Dendritic cell treated with granulocyte-macrophage colony-stimulating factor and Interleukin-4, amounts not matched to agents 40 ng/mL and 50 ng/mL, for 4 days (primary cell): Measurements from ENCODE around the gene WFS1.

Source experiments
- H3K27ac Mint-ChIP-seq: one replicate; pipeline ENCODE4 v1.8.0; 2022; ENCODE audit warnings: mild to moderate bottlenecking, mixed read lengths
- H3K27me3 Mint-ChIP-seq: one replicate; pipeline ENCODE4 v1.8.0; 2022; ENCODE audit warnings: mild to moderate bottlenecking, mixed read lengths
- H3K36me3 Mint-ChIP-seq: one replicate; pipeline ENCODE4 v1.8.0; 2022; ENCODE audit warnings: low read depth, mixed read lengths
- H3K4me1 Mint-ChIP-seq: one replicate; pipeline ENCODE4 v1.8.0; 2022; ENCODE audit warnings: low read depth, mixed read lengths
- H3K4me3 Mint-ChIP-seq: one replicate; pipeline ENCODE4 v1.8.0; 2022; ENCODE audit warnings: mild to moderate bottlenecking, moderate library complexity, mixed read lengths
- H3K9me3 Mint-ChIP-seq: one replicate; pipeline ENCODE4 v1.8.0; 2022; ENCODE audit warnings: mixed read lengths
- intact Hi-C: fragments of 100-400 bp; cut with micrococcal nuclease; formaldehyde crosslinking; loops from one replicate; pipeline ENCODE4 v1.15.0; 2022

Gene WFS1, protein sequence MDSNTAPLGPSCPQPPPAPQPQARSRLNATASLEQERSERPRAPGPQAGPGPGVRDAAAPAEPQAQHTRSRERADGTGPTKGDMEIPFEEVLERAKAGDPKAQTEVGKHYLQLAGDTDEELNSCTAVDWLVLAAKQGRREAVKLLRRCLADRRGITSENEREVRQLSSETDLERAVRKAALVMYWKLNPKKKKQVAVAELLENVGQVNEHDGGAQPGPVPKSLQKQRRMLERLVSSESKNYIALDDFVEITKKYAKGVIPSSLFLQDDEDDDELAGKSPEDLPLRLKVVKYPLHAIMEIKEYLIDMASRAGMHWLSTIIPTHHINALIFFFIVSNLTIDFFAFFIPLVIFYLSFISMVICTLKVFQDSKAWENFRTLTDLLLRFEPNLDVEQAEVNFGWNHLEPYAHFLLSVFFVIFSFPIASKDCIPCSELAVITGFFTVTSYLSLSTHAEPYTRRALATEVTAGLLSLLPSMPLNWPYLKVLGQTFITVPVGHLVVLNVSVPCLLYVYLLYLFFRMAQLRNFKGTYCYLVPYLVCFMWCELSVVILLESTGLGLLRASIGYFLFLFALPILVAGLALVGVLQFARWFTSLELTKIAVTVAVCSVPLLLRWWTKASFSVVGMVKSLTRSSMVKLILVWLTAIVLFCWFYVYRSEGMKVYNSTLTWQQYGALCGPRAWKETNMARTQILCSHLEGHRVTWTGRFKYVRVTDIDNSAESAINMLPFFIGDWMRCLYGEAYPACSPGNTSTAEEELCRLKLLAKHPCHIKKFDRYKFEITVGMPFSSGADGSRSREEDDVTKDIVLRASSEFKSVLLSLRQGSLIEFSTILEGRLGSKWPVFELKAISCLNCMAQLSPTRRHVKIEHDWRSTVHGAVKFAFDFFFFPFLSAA

DNA sequence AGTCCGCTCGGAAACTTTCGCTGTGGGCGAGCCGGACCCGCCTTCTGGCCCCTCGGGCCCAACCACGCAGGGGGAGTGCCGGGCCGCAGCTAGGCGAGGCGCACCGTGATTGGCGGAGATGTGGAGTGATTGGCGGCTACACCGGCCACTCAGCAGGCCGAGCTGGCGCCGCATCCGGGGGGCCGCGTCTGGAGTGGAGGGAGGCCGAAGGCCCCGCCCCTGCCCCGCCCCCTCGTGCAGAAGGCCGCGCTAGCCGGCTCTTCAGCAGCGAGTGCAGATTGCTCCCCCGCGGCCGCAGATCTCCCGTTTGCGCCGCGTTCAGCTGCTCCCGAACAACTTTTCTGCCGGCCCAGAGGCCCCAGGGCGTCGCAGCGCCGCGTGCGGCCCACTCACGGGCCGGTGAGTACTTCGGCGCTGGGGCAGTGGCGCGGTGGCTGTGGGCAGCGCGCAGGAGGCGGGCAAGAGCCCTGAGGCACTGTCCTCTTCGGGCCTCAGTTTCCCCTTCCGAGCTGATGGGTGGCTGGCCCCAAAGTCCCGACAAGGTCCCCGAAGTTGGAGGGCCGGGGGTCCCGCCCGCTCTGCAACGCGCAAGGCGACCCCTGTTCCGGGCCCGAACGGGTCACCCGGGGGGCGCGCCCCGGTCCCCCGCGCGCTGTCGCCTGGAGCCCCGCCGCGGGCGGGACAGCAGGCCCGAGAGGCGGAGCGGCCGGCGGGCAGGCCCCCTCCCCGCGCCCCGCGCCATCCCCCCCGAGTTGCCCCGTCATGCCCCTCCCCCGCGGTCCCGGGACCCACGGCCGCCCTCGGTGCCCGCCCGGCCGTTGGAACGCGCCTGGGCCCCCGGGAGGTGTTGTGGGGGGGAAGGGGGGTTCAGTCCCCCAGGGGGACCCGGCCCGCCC, at the start of gene WFS1:
TSS of gene WFS1 (plus strand) at position 235 of the 896 bp plus-strand sequence. CDS start 7,606 bp downstream, outside the sequence.
- H3K4me3 Mint-ChIP-seq, result peak within 1 kb of the TSS; percentile 71
- H3K27ac Mint-ChIP-seq, result no peak within 1 kb of the TSS
- peaks cover 61% of the 10 kb centered on the region for H3K27me3 Mint-ChIP-seq
- intact Hi-C loops, result no loop called here
- peaks cover 25% of the 10 kb centered on the region for H3K4me1 Mint-ChIP-seq
- no peaks in the 10 kb centered on the region for H3K36me3 Mint-ChIP-seq
- H3K9me3 Mint-ChIP-seq, result no peaks in the 10 kb centered on the region

DNA sequence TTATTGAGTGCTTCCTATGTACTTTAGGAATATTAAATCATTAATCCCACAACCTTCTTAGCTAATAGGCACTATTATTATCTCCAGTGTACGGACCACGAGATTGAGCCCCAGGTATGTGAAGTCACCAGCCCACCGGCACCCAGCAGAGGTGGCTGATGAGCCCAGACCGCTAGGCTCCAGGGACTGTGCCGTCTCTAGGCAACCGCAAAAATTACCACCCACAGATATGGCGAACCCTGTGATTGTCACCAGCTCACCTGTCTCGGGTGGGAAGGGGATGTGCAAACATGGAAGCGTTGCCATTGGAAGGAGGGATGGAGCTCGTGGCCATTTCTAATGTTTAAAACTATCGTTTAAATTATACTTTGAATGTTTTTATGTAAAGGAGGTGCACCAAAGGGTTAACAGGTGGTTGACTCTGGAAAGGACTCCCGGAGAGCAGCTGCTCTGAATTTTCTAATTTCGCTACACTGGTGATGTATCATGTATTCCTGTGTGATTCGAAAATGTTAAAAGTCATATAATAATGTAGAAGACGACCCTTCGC, 48.3 kb upstream of the WFS1 start:
- Mint-ChIP-seq H3K9me3 (peaks cover 6% of the 10 kb centered on the region), H3K4me3 (no peak overlapping the region), H3K27me3 (peaks cover 42% of the 10 kb centered on the region), H3K27ac (no peak overlapping the region), H3K4me1 (no peaks in the 10 kb centered on the region), H3K36me3 (no peaks in the 10 kb centered on the region)
- intact Hi-C loops, result no loop called here

DNA sequence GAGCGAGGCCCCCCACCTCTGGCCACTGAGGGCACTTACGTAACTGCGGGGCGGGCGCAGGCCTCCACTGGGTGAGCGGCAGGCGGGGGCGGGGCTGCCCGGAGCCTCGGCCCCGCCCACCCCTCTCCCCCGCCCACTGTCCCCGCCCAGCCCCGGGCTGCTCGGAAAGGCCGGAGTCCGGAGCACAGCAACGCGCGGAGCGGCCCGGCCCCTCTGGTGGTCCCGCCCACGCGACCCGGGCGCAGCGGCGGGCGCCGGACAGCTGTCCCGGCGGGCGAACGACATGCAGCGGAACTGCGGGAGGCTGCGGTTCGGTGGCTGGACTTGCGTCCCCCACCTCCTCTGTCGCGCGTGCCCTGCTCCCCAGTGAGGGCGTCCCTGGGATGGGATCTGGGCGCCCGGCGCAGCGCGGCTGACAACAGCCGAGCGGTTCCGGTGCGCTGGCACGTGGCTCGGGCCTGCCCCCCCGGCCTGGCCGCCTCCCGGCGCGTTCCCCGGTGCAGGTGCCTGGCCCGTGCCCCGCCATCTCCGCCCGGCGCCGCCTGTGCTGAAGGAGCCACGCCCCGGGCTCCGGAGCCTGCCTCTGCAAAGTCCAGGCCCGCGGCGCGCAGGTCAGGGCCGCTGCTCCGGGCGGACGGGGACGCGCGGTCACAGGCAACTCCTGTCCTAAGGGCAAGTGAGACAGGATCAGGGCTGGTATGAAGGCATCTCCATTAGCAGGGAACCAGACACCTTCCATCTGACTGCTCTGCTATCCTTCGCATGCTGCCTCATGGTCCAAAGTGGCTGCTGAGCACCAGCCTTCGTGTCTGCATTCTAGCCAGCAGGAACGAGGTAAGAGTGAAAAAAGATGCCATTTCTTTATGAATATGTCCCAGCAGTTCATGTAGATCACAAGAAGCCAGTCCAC, 47.5 kb upstream of the WFS1 start:
- Mint-ChIP-seq H3K27me3 (peaks cover 38% of the 10 kb centered on the region), H3K36me3 (no peaks in the 10 kb centered on the region), H3K27ac (no peak overlapping the region), H3K4me3 (no peak overlapping the region), H3K4me1 (no peaks in the 10 kb centered on the region), H3K9me3 (peaks cover 6% of the 10 kb centered on the region)
- intact Hi-C loops, result no loop called here

DNA sequence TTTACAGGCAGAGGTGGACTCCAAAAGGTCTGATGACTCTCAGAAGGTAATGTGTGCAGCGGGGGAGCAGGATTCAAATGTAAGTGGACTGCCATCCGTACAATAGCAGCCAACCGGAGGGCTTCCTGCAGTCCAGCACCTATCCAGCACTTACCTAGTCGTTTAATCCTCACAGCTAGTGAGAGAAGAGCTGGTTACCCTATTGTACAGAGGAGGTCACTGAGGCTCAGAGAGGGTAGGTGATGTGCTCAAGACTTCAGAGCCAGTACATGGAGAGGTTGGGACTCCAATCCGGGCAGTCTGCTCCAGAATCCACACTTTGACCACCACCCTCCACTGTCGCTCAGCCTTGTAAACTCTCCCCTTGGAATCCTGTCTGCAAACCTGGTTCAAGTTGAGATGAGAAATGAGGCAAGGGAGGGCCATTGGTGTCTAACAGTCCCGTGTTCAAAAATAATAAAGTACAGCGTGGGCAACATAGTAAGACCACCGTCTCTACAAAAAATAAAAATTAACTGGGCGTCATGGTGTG, 46.8 kb upstream of the WFS1 start:
- peaks cover 6% of the 10 kb centered on the region for H3K9me3 Mint-ChIP-seq
- no peaks in the 10 kb centered on the region for H3K36me3 Mint-ChIP-seq
- peaks cover 37% of the 10 kb centered on the region for H3K27me3 Mint-ChIP-seq
- no peak overlapping the region for H3K4me3 Mint-ChIP-seq
- no peaks in the 10 kb centered on the region for H3K4me1 Mint-ChIP-seq
- H3K27ac Mint-ChIP-seq, result no peak overlapping the region
- intact Hi-C loops, result no loop called here

DNA sequence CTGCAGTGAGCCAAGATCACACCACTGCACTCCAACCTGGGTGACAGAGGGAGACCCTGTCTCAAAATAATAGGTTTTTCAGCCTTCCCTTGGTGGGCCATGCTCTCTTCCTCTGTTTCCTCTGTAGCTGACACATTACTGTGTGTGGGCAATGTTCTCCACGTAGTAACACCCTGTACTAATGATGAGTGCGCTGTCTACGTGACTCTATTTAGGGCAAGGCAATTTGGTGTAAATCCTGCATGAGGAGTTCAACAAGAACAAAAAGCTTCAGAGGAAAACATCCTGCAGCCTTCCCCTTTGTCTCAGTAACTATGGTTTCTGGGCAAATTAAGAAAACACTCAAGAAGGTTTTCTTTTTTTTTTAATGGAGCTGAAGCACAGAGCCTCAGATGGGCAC, 44.9 kb upstream of the WFS1 start:
- H3K9me3 Mint-ChIP-seq, result peaks cover 6% of the 10 kb centered on the region
- H3K4me1 Mint-ChIP-seq, result no peaks in the 10 kb centered on the region
- no peak overlapping the region for H3K4me3 Mint-ChIP-seq
- intact Hi-C loops, result no loop called here
- H3K36me3 Mint-ChIP-seq, result no peaks in the 10 kb centered on the region
- H3K27ac Mint-ChIP-seq, result no peak overlapping the region
- peaks cover 31% of the 10 kb centered on the region for H3K27me3 Mint-ChIP-seq

DNA sequence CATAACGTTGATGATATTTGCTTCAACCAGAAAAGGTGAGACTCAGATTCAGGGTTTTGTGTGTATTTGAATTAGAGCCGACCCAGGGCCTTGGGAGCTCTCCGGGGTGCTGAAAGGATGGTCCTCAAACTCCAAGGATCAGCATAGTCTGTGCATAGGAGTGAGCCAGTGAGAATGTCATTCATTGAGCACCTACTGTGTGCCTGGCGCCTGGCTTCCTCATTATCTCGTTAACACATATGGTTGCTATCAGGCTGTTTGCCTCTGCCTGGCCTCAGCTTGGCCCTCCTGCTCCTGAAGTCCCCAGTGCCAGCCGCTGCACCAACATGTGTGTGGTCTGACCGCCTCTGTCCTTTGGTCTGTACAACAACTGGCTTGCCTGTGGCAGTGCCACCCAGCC, 44.2 kb upstream of the WFS1 start:
- intact Hi-C loops, result no loop called here
- no peak overlapping the region for H3K4me3 Mint-ChIP-seq
- H3K9me3 Mint-ChIP-seq, result peaks cover 6% of the 10 kb centered on the region
- no peaks in the 10 kb centered on the region for H3K4me1 Mint-ChIP-seq
- H3K36me3 Mint-ChIP-seq, result no peaks in the 10 kb centered on the region
- H3K27me3 Mint-ChIP-seq, result peaks cover 27% of the 10 kb centered on the region
- H3K27ac Mint-ChIP-seq, result no peak overlapping the region

DNA sequence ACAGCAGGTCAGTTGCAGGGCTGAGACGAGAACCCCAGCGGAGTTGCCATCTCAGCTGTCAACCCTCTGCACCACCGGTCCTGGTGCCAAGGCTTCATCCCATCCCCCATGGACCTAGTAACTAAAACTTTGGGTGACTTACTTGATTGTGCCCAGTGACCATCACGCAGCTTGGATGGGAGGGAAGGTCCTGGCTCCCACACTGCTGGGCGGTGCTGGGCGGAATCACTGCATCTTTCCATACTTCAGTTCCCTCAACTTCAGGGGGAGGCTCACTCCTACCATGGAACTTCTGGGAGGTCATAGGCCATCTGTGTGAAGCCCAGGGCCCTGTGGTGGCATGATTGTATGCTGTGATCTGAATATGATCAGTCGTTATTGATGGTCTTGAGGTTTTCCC, 43.1 kb upstream of the WFS1 start:
- Mint-ChIP-seq H3K9me3 (peaks cover 6% of the 10 kb centered on the region), H3K4me3 (no peak overlapping the region), H3K27ac (no peak overlapping the region), H3K36me3 (no peaks in the 10 kb centered on the region), H3K27me3 (peaks cover 17% of the 10 kb centered on the region), H3K4me1 (no peaks in the 10 kb centered on the region)
- intact Hi-C loops, result no loop called here

DNA sequence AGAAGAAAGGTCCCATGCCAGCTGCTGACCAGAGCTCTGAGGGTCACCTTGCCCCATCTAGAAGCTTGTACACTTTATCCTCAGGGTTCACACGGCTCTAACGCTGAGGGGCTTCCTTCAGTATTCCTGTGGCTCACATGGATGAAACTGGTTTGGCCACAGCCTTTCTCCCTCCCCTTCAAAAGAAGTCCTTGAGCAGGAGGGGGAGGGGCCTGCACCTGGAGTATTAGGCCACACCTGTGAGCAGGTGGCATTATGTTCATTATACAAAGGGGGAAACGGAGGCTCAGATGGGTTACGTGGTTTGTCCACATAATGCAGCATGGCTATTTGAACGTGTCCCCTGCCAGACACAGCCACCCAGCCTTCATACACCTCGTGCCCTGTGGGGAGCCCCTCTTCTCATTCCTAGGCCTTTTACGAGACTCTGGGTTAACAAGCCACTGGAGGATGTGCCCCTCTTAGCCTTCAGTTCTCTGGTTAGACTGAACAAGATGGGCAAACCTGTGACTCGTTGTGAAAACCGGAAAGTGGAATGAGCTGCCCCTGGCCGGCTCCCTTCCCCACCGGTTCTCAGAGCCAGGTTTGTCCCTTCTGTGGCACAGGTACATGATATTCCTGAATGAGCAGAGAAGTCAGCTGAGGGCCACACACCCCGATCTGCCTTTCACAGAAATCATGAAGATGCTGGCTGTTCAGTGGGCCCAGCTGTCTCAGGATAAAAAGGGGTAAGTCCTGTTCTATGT, 42.1 kb upstream of the WFS1 start:
- H3K9me3 Mint-ChIP-seq, result peaks cover 3% of the 10 kb centered on the region
- H3K4me3 Mint-ChIP-seq, result no peak overlapping the region
- no peaks in the 10 kb centered on the region for H3K4me1 Mint-ChIP-seq
- intact Hi-C loops, result no loop called here
- peaks cover 12% of the 10 kb centered on the region for H3K27me3 Mint-ChIP-seq
- H3K36me3 Mint-ChIP-seq, result no peaks in the 10 kb centered on the region
- no peak overlapping the region for H3K27ac Mint-ChIP-seq

DNA sequence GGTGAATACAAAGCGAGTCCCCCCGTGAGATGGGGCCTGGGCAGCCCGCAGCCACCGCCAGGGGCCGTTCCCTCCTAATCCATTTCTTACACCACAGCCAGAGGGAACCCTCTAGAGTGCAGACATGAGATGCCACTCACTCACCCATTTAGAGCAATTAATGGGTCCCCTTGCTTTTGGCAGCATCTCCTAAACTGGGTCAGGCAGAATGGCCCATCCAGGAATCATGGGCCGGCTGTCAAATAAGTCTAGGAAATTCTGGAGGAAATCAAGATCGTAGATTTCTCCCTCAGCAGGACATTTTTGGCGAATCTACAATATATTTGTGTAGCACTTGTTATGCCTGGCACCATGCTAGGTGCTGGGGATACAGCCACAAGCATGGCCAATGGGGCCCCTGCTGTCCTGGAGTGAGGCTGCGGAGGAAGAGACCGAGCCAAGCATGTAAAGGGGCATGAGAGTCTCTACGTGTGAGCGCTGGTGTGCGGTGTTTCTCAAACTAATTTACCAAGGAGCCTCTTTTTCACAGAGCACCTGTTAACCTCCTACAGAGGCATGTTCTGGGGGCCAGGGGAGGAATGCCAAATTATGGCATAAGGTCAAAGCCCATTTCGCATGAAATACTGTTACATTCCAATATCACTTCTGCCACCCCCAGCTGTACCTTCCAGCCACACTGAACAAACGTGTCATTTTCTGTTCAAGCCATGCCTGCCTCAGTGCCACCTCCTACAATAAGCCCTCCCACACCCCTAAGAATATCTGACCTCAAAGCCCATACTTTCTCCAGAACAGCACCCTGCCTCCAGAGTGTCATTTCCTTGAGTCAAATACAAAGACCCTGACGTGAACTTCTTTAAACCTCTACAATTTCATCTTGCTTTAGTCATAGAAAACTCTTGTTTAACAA, 41.2 kb upstream of the WFS1 start:
- H3K27me3 Mint-ChIP-seq, result peaks cover 5% of the 10 kb centered on the region
- intact Hi-C loops, result no loop called here
- H3K4me3 Mint-ChIP-seq, result no peak overlapping the region
- H3K9me3 Mint-ChIP-seq, result no peaks in the 10 kb centered on the region
- H3K27ac Mint-ChIP-seq, result no peak overlapping the region
- H3K36me3 Mint-ChIP-seq, result no peaks in the 10 kb centered on the region
- H3K4me1 Mint-ChIP-seq, result no peaks in the 10 kb centered on the region

DNA sequence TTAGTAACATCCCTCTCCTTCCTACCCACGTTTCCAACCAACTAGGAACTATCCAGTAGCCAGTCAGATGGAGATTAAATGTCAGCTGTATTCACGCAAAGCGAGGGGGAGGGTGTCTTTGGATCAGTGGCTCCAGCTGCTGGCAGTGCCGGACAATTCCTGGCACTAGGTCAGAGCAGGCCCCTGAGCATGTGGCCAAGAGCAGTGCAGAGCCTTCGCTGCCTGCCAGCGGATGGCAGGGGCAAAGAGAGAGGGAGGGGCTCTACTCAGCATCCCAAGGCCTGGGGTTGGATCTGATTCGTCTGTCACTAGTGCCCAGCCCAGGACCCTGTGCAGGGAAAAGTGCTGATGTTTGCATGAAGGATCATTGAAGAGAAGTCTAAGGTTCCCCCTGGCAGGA, 40.6 kb upstream of the WFS1 start:
- Mint-ChIP-seq H3K27me3 (peaks cover 2% of the 10 kb centered on the region), H3K36me3 (no peaks in the 10 kb centered on the region), H3K27ac (no peak overlapping the region), H3K9me3 (no peaks in the 10 kb centered on the region), H3K4me3 (no peak overlapping the region), H3K4me1 (no peaks in the 10 kb centered on the region)
- intact Hi-C loops, result no loop called here

DNA sequence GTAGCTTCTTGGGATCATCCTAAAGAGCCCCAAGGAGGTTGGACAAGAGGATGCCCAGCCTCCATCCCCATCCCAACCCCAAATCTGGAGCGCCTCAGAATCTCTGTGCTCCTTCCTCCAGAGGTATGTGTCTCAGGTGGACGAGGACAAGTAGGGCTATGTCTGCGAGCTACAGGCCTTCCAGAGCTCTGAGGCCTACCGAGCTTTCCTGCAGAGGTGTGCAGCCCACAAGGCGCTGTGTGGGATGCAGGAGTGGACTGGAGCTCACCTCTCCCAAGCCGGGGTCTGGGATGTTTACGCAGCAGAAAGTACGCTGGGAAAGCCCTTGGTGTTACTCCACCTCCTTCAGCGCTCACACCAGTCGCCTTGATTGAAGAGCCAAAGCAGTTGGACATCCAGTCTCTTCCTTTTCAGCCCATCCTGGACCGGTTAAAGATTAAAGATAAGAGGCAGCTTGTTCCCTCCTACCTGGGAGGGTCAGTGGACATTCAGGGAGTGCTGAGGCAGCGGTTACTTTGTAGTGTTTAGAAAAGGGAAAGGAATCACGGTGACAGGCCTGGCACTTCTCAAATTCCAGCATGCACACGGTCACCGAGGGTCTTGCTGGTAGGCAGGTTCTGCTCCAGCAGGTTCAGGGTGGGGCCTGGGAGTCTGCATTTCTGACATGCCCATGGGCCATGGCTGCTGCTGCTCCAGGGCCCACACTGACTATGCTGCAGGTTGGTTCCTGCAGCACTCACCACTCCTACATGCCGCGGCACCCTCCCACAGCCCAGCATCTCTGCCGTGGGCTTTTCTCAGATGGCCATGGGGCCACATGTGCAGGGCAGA, 39.8 kb upstream of the WFS1 start:
- H3K27ac Mint-ChIP-seq, result no peak overlapping the region
- no peak overlapping the region for H3K4me3 Mint-ChIP-seq
- H3K9me3 Mint-ChIP-seq, result no peaks in the 10 kb centered on the region
- intact Hi-C loops, result no loop called here
- H3K27me3 Mint-ChIP-seq, result no peaks in the 10 kb centered on the region
- H3K4me1 Mint-ChIP-seq, result no peaks in the 10 kb centered on the region
- no peaks in the 10 kb centered on the region for H3K36me3 Mint-ChIP-seq
